Left renal pelvis (tissue), 4 donors: ENCODE results near the gene KISS1R. TPM values are rescaled to one million over a fixed set of nuclear protein-coding genes. Genes with fewer than 3 reads are reported as not detected.
"Not testable (repeated sequence)": the region's sequence is repeated elsewhere in the genome, so short reads cannot be mapped to it uniquely, and the experiment has no call there.

Source experiments
- DNase-seq, 4 donors: peaks; one replicate each; pipeline ENCODE4 v3.0.0-alpha.2; 2013; ENCODE audit warnings: low read depth in 4 of 4, low spot score in 3 of 4
- polyA plus RNA-seq, 4 donors: library from polyadenylated mRNA; unstranded; fragments of 120-200 nt; gene quantifications; one replicate each; pipeline ENCODE4 v1.2.1, GENCODE V29; 2013; ENCODE audit not compliant: insufficient read length in 4 of 4

Gene KISS1R
- polyA plus RNA-seq, 4 donors, result 0.20 to 0.98 (median 0.40) TPM

GRCh38 chr19:952049-952679 lies 35.0 kb downstream of the KISS1R start:
- no peak for DNase-seq

- no peak for DNase-seq
Measured at GRCh38 chr19:952680-953444, 35.7 kb downstream of the KISS1R start.

GRCh38 chr19:953445-954271 lies 36.5 kb downstream of the KISS1R start:
- no peak for DNase-seq

- no peak for DNase-seq
Measured at GRCh38 chr19:954272-954671, 37.1 kb downstream of the KISS1R start.

GRCh38 chr19:954672-955494 lies 37.8 kb downstream of the KISS1R start:
- no peak for DNase-seq

- DNase-seq, result no peak
Measured at GRCh38 chr19:955803-956765, 39.0 kb downstream of the KISS1R start.

GRCh38 chr19:956766-957440 lies 39.8 kb downstream of the KISS1R start:
- DNase-seq, result no peak

GRCh38 chr19:957578-957977 lies 40.4 kb downstream of the KISS1R start:
- DNase-seq, result not testable (repeated sequence)

GRCh38 chr19:958967-959855 lies 42.1 kb downstream of the KISS1R start:
- DNase-seq, result no peak

GRCh38 chr19:960020-960419 lies 42.9 kb downstream of the KISS1R start:
- no peak for DNase-seq

GRCh38 chr19:960601-960938 lies 43.4 kb downstream of the KISS1R start:
- DNase-seq, result no peak

- no peak for DNase-seq
Measured at GRCh38 chr19:961866-962620, 44.9 kb downstream of the KISS1R start.

GRCh38 chr19:962683-963400 lies 45.7 kb downstream of the KISS1R start:
- no peak for DNase-seq

- no peak for DNase-seq
Measured at GRCh38 chr19:963486-963951, 46.4 kb downstream of the KISS1R start.

GRCh38 chr19:964116-964520 lies 47.0 kb downstream of the KISS1R start:
- DNase-seq, result no peak
